SH-SY5Y (cell line): Measurements from ENCODE around the gene MALRD1.

Experiments
- GATA2 ChIP-seq: IDR thresholded peaks from 2 replicates; pipeline ENCODE4 v1.6.1; 2011; ENCODE audit warnings: mild to moderate bottlenecking, low read depth, low read length
- GATA3 ChIP-seq: IDR thresholded peaks from 2 replicates; pipeline ENCODE4 v1.6.1; 2011; ENCODE audit warnings: low read depth, mild to moderate bottlenecking, low read length, moderate library complexity

GRCh38 chr10:19706904-19707303, 658.3 kb downstream of the MALRD1 start:
- TF ChIP-seq GATA2: no peak
- no peak for TF ChIP-seq GATA3
